ENCODE data around the gene ADAMTS13. TPM values are rescaled to one million over a fixed set of nuclear protein-coding genes. Genes with fewer than 3 reads are reported as not detected.

Gene ADAMTS13
- total RNA-seq, 1 donor from 2014 or later: 17.8 TPM

DNA sequence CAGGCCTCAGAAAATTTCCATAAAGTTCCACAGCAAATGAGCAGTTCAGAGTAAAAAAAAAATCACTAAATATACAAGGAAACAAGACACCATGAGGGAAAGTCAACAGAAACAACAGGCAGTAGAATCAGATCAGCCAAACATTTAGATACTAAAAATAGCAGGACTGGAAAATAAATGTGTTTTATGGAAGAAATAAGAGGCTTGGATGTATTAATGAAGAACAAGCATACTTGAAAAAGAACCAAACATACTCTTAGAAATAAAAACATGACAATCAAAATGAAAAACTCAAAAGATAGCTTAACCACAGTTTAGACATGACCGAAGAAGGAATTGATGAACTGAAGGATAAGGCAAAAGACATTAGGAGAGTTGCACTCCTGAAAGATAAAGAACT is 79.9 kb downstream of the ADAMTS13 start:
- Mint-ChIP-seq H3K27ac (no peak overlapping the region), H3K4me3 (ENCODE audit: low read depth) (no peak overlapping the region), H3K27me3 (peaks cover under 1% of the 10 kb centered on the region), H3K4me1 (ENCODE audit: low read depth) (no peaks in the 10 kb centered on the region), H3K36me3 (ENCODE audit: insufficient read depth) (no peaks in the 10 kb centered on the region), H3K9me3 (ENCODE audit: low read depth) (peaks cover 7% of the 10 kb centered on the region)
- no peak for DNase-seq (ENCODE audit: low spot score, unreplicated experiment)
- no peak for TF ChIP-seq CTCF (IDR thresholded peaks at IDR 0.05; ENCODE audit: unreplicated experiment)

GRCh38 chr9:133505186-133505830 is 83.1 kb downstream of the ADAMTS13 start:
- no peak overlapping the region for H3K4me3 Mint-ChIP-seq (ENCODE audit: low read depth)
- H3K9me3 Mint-ChIP-seq (ENCODE audit: low read depth): peaks cover 7% of the 10 kb centered on the region
- peaks cover 8% of the 10 kb centered on the region for H3K4me1 Mint-ChIP-seq (ENCODE audit: low read depth)
- peaks cover 10% of the 10 kb centered on the region for H3K27me3 Mint-ChIP-seq
- H3K36me3 Mint-ChIP-seq (ENCODE audit: insufficient read depth): no peaks in the 10 kb centered on the region
- H3K27ac Mint-ChIP-seq: no peak overlapping the region
- no peak for TF ChIP-seq CTCF (IDR thresholded peaks at IDR 0.05; ENCODE audit: unreplicated experiment)
- no peak for DNase-seq (ENCODE audit: low spot score, unreplicated experiment)

- DNase-seq (ENCODE audit: low spot score, unreplicated experiment): no peak
- no peak for TF ChIP-seq CTCF (IDR thresholded peaks at IDR 0.05; ENCODE audit: unreplicated experiment)
- peaks cover 8% of the 10 kb centered on the region for H3K4me1 Mint-ChIP-seq (ENCODE audit: low read depth)
- peaks cover 7% of the 10 kb centered on the region for H3K9me3 Mint-ChIP-seq (ENCODE audit: low read depth)
- no peaks in the 10 kb centered on the region for H3K36me3 Mint-ChIP-seq (ENCODE audit: insufficient read depth)
- peaks cover 13% of the 10 kb centered on the region for H3K27me3 Mint-ChIP-seq
- H3K27ac Mint-ChIP-seq: no peak overlapping the region
- H3K4me3 Mint-ChIP-seq (ENCODE audit: low read depth): no peak overlapping the region
These were observed 83.9 kb downstream of the ADAMTS13 start for GRCh38 chr9:133505901-133506652.

DNA sequence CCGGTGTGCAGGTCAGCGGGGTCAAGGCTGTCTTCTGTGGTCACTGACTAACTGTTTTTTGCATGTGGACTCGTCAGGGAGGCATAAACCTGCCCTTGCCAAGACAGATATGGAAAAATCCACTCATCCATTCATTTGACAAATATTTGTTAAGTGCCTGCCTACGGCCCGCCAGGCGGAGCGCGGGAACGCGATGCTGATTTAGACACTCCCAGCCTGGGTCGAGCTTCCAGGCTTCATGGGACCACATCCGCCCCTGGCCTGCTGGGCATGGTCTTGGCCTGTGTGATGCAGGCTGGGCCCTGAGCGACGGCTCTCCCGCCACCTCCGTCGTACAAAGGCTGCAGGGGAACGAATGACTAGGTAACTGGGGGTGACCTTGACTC is 84.5 kb downstream of the ADAMTS13 start:
- Mint-ChIP-seq H3K9me3 (ENCODE audit: low read depth) (peaks cover 7% of the 10 kb centered on the region), H3K27ac (no peak overlapping the region), H3K4me1 (ENCODE audit: low read depth) (peaks cover 8% of the 10 kb centered on the region), H3K4me3 (ENCODE audit: low read depth) (no peak overlapping the region), H3K27me3 (peaks cover 13% of the 10 kb centered on the region), H3K36me3 (ENCODE audit: insufficient read depth) (no peaks in the 10 kb centered on the region)
- no peak for DNase-seq (ENCODE audit: low spot score, unreplicated experiment)
- TF ChIP-seq CTCF (IDR thresholded peaks at IDR 0.05; ENCODE audit: unreplicated experiment): no peak

- no peak overlapping the region for H3K27ac Mint-ChIP-seq
- peaks cover 1% of the 10 kb centered on the region for H3K9me3 Mint-ChIP-seq (ENCODE audit: low read depth)
- H3K27me3 Mint-ChIP-seq: peaks cover 13% of the 10 kb centered on the region
- H3K36me3 Mint-ChIP-seq (ENCODE audit: insufficient read depth): no peaks in the 10 kb centered on the region
- no peak for TF ChIP-seq CTCF (IDR thresholded peaks at IDR 0.05; ENCODE audit: unreplicated experiment)
- no peak overlapping the region for H3K4me3 Mint-ChIP-seq (ENCODE audit: low read depth)
- DNase-seq (ENCODE audit: low spot score, unreplicated experiment): no peak
- H3K4me1 Mint-ChIP-seq (ENCODE audit: low read depth): peaks cover 8% of the 10 kb centered on the region
These were observed 85.2 kb downstream of the ADAMTS13 start for GRCh38 chr9:133507246-133507965.

All from progenitor cell of endocrine pancreas (in vitro differentiated cells).